IMR-90 (cell line): ENCODE measurements around the gene PLPP1. TPM values are rescaled to one million over a fixed set of nuclear protein-coding genes. Genes with fewer than 3 reads are reported as not detected.

Experiments
- ATAC-seq: fragments of 200-7000 bp; cut with Tn5 transposase; 2 replicates; pipeline ENCODE4 v1.9.1; 2020; ENCODE audit warnings: low read depth, mild to moderate bottlenecking, moderate library complexity
- BruUV-seq: library from RNA; stranded (reverse); fragments of 400-500 nt; replicated peaks from 2 replicates; lab custom pipeline; 2021; lab: Mats Ljungman, UMichigan
- CTCF ChIA-PET: fragments of 300-600 bp; formaldehyde crosslinking; extraction: SDS; loops from one replicate; lab custom pipeline; 2021; ENCODE audit warnings: antibody characterized with exemption; lab: Yijun Ruan, JAX
- POLR2A ChIA-PET: fragments of 300-600 bp; sonication (Branson Sonifier 250); formaldehyde crosslinking; loops from one replicate; lab custom pipeline; 2022; ENCODE audit warnings: antibody characterized with exemption; ENCODE audit not compliant: unreplicated experiment; lab: Charles Lee
- DNase-seq: peaks from one replicate; pipeline ENCODE4 v3.0.0; 2013
- H2AFZ ChIP-seq: replicated peaks from 2 replicates; pipeline ENCODE3; 2013; ENCODE audit warnings: low read length, mild to moderate bottlenecking; ENCODE audit not compliant: poor library complexity
- H2AK5ac ChIP-seq: 2 replicates; pipeline ENCODE4 v1.6.1; 2013; ENCODE audit warnings: low read depth, low read length, inconsistent platforms
- H2AK9ac ChIP-seq: replicated peaks from 2 replicates; pipeline ENCODE3; 2013; ENCODE audit warnings: mild to moderate bottlenecking, low read depth, low read length, moderate library complexity; ENCODE audit not compliant: poor library complexity
- H2BK120ac ChIP-seq: 2 replicates; pipeline ENCODE4 v1.6.1; 2013; ENCODE audit warnings: low read depth, low read length, inconsistent platforms
- H2BK15ac ChIP-seq: 3 replicates; pipeline ENCODE4 v1.6.1; 2013; ENCODE audit warnings: low read depth, low read length, inconsistent platforms
- H2BK20ac ChIP-seq: 2 replicates; pipeline ENCODE4 v1.6.1; 2013; ENCODE audit warnings: low read depth, mild to moderate bottlenecking, inconsistent platforms, low read length, moderate library complexity
- H2BK5ac ChIP-seq: 2 replicates; pipeline ENCODE4 v1.6.1; 2013; ENCODE audit warnings: mild to moderate bottlenecking, low read depth, low read length, inconsistent platforms; ENCODE audit not compliant: poor library complexity, severe bottlenecking
- H3K14ac ChIP-seq: replicated peaks from 2 replicates; pipeline ENCODE4 v1.6.1; 2013; ENCODE audit warnings: low read depth, low read length, inconsistent platforms
- H3K18ac ChIP-seq: 2 replicates; pipeline ENCODE4 v1.6.1; 2013; ENCODE audit warnings: low read depth, low read length, control low read depth
- H3K23ac ChIP-seq: 2 replicates; pipeline ENCODE4 v1.6.1; 2013; ENCODE audit warnings: low read depth, low read length, inconsistent platforms
- H3K27ac ChIP-seq: 2 replicates; pipeline ENCODE4 v1.5.1; 2013; ENCODE audit warnings: mild to moderate bottlenecking, control low read depth, low read length; ENCODE audit not compliant: insufficient read depth
- H3K27me3 ChIP-seq: 2 replicates; pipeline ENCODE4 v1.6.1; 2013; ENCODE audit warnings: low read length; ENCODE audit not compliant: control insufficient read depth, insufficient read depth
- H3K36me3 ChIP-seq: 2 replicates; pipeline ENCODE4 v1.6.1; 2013; ENCODE audit warnings: low read length, mixed read lengths; ENCODE audit not compliant: control insufficient read depth, insufficient read depth
- H3K4ac ChIP-seq: 2 replicates; pipeline ENCODE4 v1.6.1; 2013; ENCODE audit warnings: low read depth, low read length, inconsistent platforms
- H3K4me1 ChIP-seq: 2 replicates; pipeline ENCODE4 v1.6.1; 2013; ENCODE audit warnings: low read length, mixed read lengths; ENCODE audit not compliant: control insufficient read depth, insufficient read depth
- H3K4me2 ChIP-seq: 2 replicates; pipeline ENCODE4 v1.6.1; 2013; ENCODE audit warnings: low read depth, mild to moderate bottlenecking, control low read depth, low read length, moderate library complexity
- H3K4me3 ChIP-seq: 2 replicates; pipeline ENCODE4 v1.5.1; 2013; ENCODE audit warnings: low read depth, mild to moderate bottlenecking, control low read depth, low read length, moderate library complexity; ENCODE audit not compliant: insufficient read depth
- H3K56ac ChIP-seq: 2 replicates; pipeline ENCODE4 v1.6.1; 2013; ENCODE audit warnings: low read length, inconsistent platforms; ENCODE audit not compliant: insufficient read depth; ENCODE audit errors: extremely low read depth
- H3K79me1 ChIP-seq, 2 experiments: 2 replicates each; pipeline ENCODE4 v1.6.1; 2013; ENCODE audit warnings: low read length in 2 of 2, inconsistent platforms in 1 of 2, low read depth in 1 of 2
- H3K9ac ChIP-seq: 2 replicates; pipeline ENCODE4 v1.6.1; 2013; ENCODE audit warnings: low read depth, low read length, control low read depth
- H3K9me1 ChIP-seq: 2 replicates; pipeline ENCODE4 v1.6.1; 2013; ENCODE audit warnings: low read length, inconsistent platforms; ENCODE audit not compliant: insufficient read depth
- H3K9me3 ChIP-seq: 2 replicates; pipeline ENCODE4 v1.6.1; 2013; ENCODE audit warnings: low read length; ENCODE audit not compliant: control insufficient read depth, insufficient read depth
- H4K20me1 ChIP-seq: 2 replicates; pipeline ENCODE4 v1.6.1; 2013; ENCODE audit warnings: low read length, inconsistent platforms; ENCODE audit not compliant: insufficient read depth
- H4K5ac ChIP-seq: 2 replicates; pipeline ENCODE4 v1.6.1; 2013; ENCODE audit warnings: mild to moderate bottlenecking, low read depth, low read length, control low read depth
- H4K8ac ChIP-seq, 2 experiments: 2 replicates each; pipeline ENCODE4 v1.6.1; 2013; ENCODE audit warnings: low read depth in 2 of 2, low read length in 2 of 2, control low read depth in 1 of 2, inconsistent platforms in 1 of 2
- H4K91ac ChIP-seq: 2 replicates; pipeline ENCODE4 v1.6.1; 2013; ENCODE audit warnings: low read depth, low read length, inconsistent platforms; ENCODE audit not compliant: insufficient read depth
- BHLHE40 ChIP-seq: fragments of 150-350 bp; IDR thresholded peaks from 2 replicates; pipeline ENCODE4 v1.6.1; 2016; ENCODE audit warnings: mild to moderate bottlenecking, low read depth, low read length
- CEBPB ChIP-seq: IDR thresholded peaks from 2 replicates; pipeline ENCODE4 v1.6.1; 2012; ENCODE audit warnings: low read depth, low read length, improper control_type of control experiment
- MAZ ChIP-seq: IDR thresholded peaks from 2 replicates; pipeline ENCODE4 v1.6.1; 2012; ENCODE audit warnings: low read depth, mild to moderate bottlenecking, low read length, improper control_type of control experiment, moderate library complexity, borderline replicate concordance
- MXI1 ChIP-seq: IDR thresholded peaks from 2 replicates; pipeline ENCODE4 v1.6.1; 2012; ENCODE audit warnings: low read depth, mild to moderate bottlenecking, low read length, moderate library complexity, borderline replicate concordance
- RAD21 ChIP-seq: IDR thresholded peaks from 2 replicates; pipeline ENCODE4 v1.6.1; 2012; ENCODE audit warnings: low read length, improper control_type of control experiment
- SMC3 ChIP-seq: fragments of 150-350 bp; IDR thresholded peaks from 2 replicates; pipeline ENCODE4 v1.6.1; 2016; ENCODE audit warnings: low read depth, mild to moderate bottlenecking, antibody characterized with exemption, low read length, moderate library complexity
- WGBS, 2 experiments: methylation state at CpG; one replicate each; pipeline versions ENCODE4 v1.1.5 to v1.1.7; 2013; ENCODE audit warnings: missing lambda C conversion rate in 2 of 2; ENCODE audit not compliant: insufficient read length in 1 of 2; ENCODE audit errors: extremely low coverage in 2 of 2; 5-methylcytosine and 5-hydroxymethylcytosine counted together
- dilution Hi-C: fragments of 300-500 bp; cut with HindIII; formaldehyde crosslinking; loops from one replicate; pipeline ENCODE4 v1.14.3; 2018; ENCODE audit warnings: low sequenced_read_pairs; ENCODE audit not compliant: unreplicated experiment
- in situ Hi-C: fragments of 300-500 bp; cut with MboI; formaldehyde crosslinking; loops from 3 replicates; pipeline ENCODE4 v1.14.3; 2019; ENCODE audit warnings: low sequenced_read_pairs, inconsistent platforms, mixed read lengths
- intact Hi-C: fragments of 100-400 bp; cut with micrococcal nuclease; formaldehyde crosslinking; loops from 2 replicates; pipeline ENCODE4 v1.10.0; 2022
- polyA plus RNA-seq, 3 experiments: library from polyadenylated mRNA; depleted of rRNA; stranded (reverse); fragments of >200 nt; gene quantifications; 2 replicates each; pipeline ENCODE4 v1.2.3, GENCODE V29; 2012; ENCODE audit warnings: low replicate concordance in 1 of 3
- total RNA-seq: library from RNA; depleted of rRNA; stranded (reverse); fragments of >200 nt; gene quantifications from 2 replicates; pipeline ENCODE4 v1.2.3, GENCODE V29; 2012

The PLPP1 gene
- total and polyA plus RNA-seq, 2 of the 4 experiments (the other 2 are of a cell fraction): 19.2 to 21.3 TPM

- Histone ChIP-seq H3K4me1 (no peaks in the 10 kb centered on the region), H3K23ac (no peak overlapping the region), H3K4ac (no peak overlapping the region), H2BK20ac (no peak overlapping the region), H2AFZ (no peak overlapping the region), H3K18ac (no peak overlapping the region), H3K36me3 (peaks cover 21% of the 10 kb centered on the region), H3K56ac (no peak overlapping the region), H2AK9ac (no peak overlapping the region), H3K9me3 (no peaks in the 10 kb centered on the region), H3K4me3 (no peak overlapping the region), H4K91ac (no peak overlapping the region), H3K27ac (no peak overlapping the region), H3K27me3 (no peaks in the 10 kb centered on the region), H4K5ac (no peak overlapping the region), H2BK15ac (no peak overlapping the region), H2BK120ac (no peak overlapping the region), H3K9ac (no peak overlapping the region), H3K79me1 (peaks cover 0 to 3% of the 10 kb centered on the region in 2 experiments; a peak in 2 of 4 replicates), H2AK5ac (no peak overlapping the region), H4K20me1 (no peaks in the 10 kb centered on the region), H2BK5ac (no peak overlapping the region), H3K14ac (no peak overlapping the region), H3K4me2 (no peak overlapping the region), H4K8ac (no peak overlapping the region), H3K9me1 (no peaks in the 10 kb centered on the region)
- ATAC-seq (no peak), DNase-seq (no peak)
- CTCF ChIA-PET: interaction anchor here (0.6 to 1.0 kb wide), 2 partner anchors 10 to 12 kb away, joined by 3 to 6 read pairs; no protein-coding TSS in a partner anchor
- TF ChIP-seq CEBPB: no peak
- no peak for TF ChIP-seq RAD21
- no peak for TF ChIP-seq MAZ
- TF ChIP-seq SMC3: no peak
- no peak for TF ChIP-seq MXI1
- TF ChIP-seq BHLHE40: no peak
- intact Hi-C loops: no loop called here
- no CpG with 5 or more reads among the region's 2 CpGs for WGBS, 2 experiments
- POLR2A ChIA-PET: no interaction called here
- dilution Hi-C loops: no loop called here
- no TSS peak for BruUV-seq
- in situ Hi-C loops: no loop called here
Observed at GRCh38 chr5:55402199-55402598, 132.6 kb downstream of the PLPP1 start.
